ENCODE data around the gene CTAGE1. TPM values are rescaled to one million over a fixed set of nuclear protein-coding genes. Genes with fewer than 3 reads are reported as not detected.

The CTAGE1 gene
- total and polyA plus RNA-seq, 2 donors (not counting 1 experiment from before 2014, with no cell fraction given), result not detected

DNA sequence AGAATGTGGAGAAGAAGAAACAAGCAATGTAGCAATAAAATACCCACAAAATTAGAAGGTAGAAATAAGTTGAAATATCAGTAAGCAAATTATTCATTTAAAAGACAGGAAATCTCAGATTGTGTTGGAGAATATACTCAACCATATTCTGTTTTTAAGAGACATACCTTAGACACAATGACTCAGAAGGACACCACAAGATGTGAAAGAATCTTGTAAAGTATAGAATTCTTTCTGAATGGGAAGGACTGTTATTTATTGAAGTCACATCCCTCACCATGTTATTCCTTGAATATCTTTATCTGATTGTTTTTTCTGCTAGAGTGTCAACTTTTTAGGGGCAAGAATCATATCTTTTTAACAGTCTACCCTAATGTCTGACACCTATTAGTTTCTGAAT lies 50.4 kb downstream of the CTAGE1 start:
- TF ChIP-seq EZH2 (IDR thresholded peaks at IDR 0.05; ENCODE audit: borderline replicate concordance, insufficient read depth, low read depth, low read length, poor library complexity, severe bottlenecking), result no peak
- TF ChIP-seq, protein P1, sequence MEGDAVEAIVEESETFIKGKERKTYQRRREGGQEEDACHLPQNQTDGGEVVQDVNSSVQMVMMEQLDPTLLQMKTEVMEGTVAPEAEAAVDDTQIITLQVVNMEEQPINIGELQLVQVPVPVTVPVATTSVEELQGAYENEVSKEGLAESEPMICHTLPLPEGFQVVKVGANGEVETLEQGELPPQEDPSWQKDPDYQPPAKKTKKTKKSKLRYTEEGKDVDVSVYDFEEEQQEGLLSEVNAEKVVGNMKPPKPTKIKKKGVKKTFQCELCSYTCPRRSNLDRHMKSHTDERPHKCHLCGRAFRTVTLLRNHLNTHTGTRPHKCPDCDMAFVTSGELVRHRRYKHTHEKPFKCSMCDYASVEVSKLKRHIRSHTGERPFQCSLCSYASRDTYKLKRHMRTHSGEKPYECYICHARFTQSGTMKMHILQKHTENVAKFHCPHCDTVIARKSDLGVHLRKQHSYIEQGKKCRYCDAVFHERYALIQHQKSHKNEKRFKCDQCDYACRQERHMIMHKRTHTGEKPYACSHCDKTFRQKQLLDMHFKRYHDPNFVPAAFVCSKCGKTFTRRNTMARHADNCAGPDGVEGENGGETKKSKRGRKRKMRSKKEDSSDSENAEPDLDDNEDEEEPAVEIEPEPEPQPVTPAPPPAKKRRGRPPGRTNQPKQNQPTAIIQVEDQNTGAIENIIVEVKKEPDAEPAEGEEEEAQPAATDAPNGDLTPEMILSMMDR (IDR thresholded peaks at IDR 0.05), result no peak
- no peak overlapping the region for H3K27ac ChIP-seq (ENCODE audit: low read length in 2 of 2)
- Mint-ChIP-seq H3K27ac (no peak overlapping the region), H3K27me3 (no peaks in the 10 kb centered on the region), H3K4me3 (no peak overlapping the region), H3K9me3 (ENCODE audit: insufficient read depth) (no peaks in the 10 kb centered on the region), H3K4me1 (no peaks in the 10 kb centered on the region)
- H3K27me3 ChIP-seq (replicated peaks in 1 of 4; ENCODE audit: control extremely low read depth in 1 of 4, control insufficient read depth in 3 of 4, insufficient read depth in 4 of 4, low read length in 3 of 4), result no peaks in the 10 kb centered on the region
- H3K79me2 ChIP-seq (ENCODE audit: control insufficient read depth, insufficient read depth, low read length), result no peaks in the 10 kb centered on the region
- no peak for ATAC-seq (ENCODE audit: low read depth)
- no peak overlapping the region for H3K9ac ChIP-seq (ENCODE audit: low read length)
- POLR2A ChIA-PET, result no interaction called here
- no peak overlapping the region for H3K4me3 ChIP-seq (ENCODE audit: control extremely low read depth in 1 of 5, extremely low read depth in 1 of 5, insufficient read depth in 1 of 5, low read depth in 2 of 5, low read length in 4 of 5)
- H4K20me1 ChIP-seq (ENCODE audit: control insufficient read depth, insufficient read depth, low read length, poor library complexity, severe bottlenecking), result no peaks in the 10 kb centered on the region
- no peaks in the 10 kb centered on the region for H3K4me1 ChIP-seq (ENCODE audit: control insufficient read depth in 2 of 2, insufficient read depth in 2 of 2, low read length in 2 of 2)
- H3K9me3 ChIP-seq (ENCODE audit: control extremely low read depth in 1 of 3, control insufficient read depth in 2 of 3, insufficient read depth in 1 of 3, low read length in 2 of 3), result no peaks in the 10 kb centered on the region
- no peak for DNase-seq
- no peak overlapping the region for H3K4me2 ChIP-seq (replicated peaks; ENCODE audit: low read depth, low read length, poor library complexity, severe bottlenecking)
- no peak overlapping the region for H2AFZ ChIP-seq (ENCODE audit: insufficient read depth, low read depth, low read length, poor library complexity, severe bottlenecking)
- CTCF ChIA-PET, result no interaction called here
- intact Hi-C loops (cut with micrococcal nuclease), result no loop called here
- no peaks in the 10 kb centered on the region for H3K36me3 ChIP-seq (replicated peaks in 1 of 2; ENCODE audit: control extremely low read depth in 1 of 2, control insufficient read depth in 1 of 2, extremely low read depth in 1 of 2, insufficient read depth in 2 of 2, low read length in 1 of 2)

DNA sequence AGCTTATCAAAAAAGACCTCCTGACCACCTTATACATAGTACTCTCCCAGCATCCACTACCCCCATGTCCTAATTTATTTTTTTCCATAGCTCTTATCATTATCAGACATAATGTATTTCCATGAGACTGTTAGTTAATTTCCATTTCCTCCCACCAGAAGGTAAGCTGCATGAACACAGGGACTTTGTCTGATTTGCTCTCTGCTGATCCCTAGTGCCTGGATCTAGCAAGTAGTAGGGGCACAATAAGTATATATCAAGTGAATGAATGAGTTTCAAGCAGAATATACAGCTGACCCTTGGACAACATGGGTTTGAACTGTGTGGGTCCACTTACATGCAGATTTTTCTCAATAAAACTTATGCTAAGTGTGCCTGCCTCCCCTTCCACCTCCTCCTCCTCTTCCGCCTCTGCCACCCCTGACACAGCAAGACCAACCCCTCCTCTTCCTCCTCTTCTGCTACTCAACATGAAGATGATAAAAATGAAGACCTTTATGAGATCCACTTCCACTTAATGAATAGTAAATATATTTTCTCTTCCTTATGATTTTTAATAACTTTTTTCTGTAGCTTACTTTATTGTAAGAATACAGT lies 53.8 kb downstream of the CTAGE1 start:
- no peaks in the 10 kb centered on the region for H3K4me1 Mint-ChIP-seq
- ATAC-seq (ENCODE audit: low read depth) (no peak), DNase-seq (no peak)
- intact Hi-C loops (cut with micrococcal nuclease), result no loop called here
- POLR2A ChIA-PET, result no interaction called here
- Histone ChIP-seq H3K4me2 (replicated peaks; ENCODE audit: low read depth, low read length, poor library complexity, severe bottlenecking) (no peak overlapping the region), H3K27ac (ENCODE audit: low read length in 2 of 2) (no peak overlapping the region), H3K27me3 (replicated peaks in 1 of 4; ENCODE audit: control extremely low read depth in 1 of 4, control insufficient read depth in 3 of 4, insufficient read depth in 4 of 4, low read length in 3 of 4) (no peaks in the 10 kb centered on the region), H3K4me1 (ENCODE audit: control insufficient read depth in 2 of 2, insufficient read depth in 2 of 2, low read length in 2 of 2) (no peaks in the 10 kb centered on the region), H3K79me2 (ENCODE audit: control insufficient read depth, insufficient read depth, low read length) (no peaks in the 10 kb centered on the region), H2AFZ (ENCODE audit: insufficient read depth, low read depth, low read length, poor library complexity, severe bottlenecking) (no peak overlapping the region), H3K9ac (ENCODE audit: low read length) (no peak overlapping the region), H3K9me3 (ENCODE audit: control extremely low read depth in 1 of 3, control insufficient read depth in 2 of 3, insufficient read depth in 1 of 3, low read length in 2 of 3) (no peaks in the 10 kb centered on the region), H4K20me1 (ENCODE audit: control insufficient read depth, insufficient read depth, low read length, poor library complexity, severe bottlenecking) (no peaks in the 10 kb centered on the region), H3K4me3 (ENCODE audit: control extremely low read depth in 1 of 5, extremely low read depth in 1 of 5, insufficient read depth in 1 of 5, low read depth in 2 of 5, low read length in 4 of 5) (no peak overlapping the region), H3K36me3 (replicated peaks in 1 of 2; ENCODE audit: control extremely low read depth in 1 of 2, control insufficient read depth in 1 of 2, extremely low read depth in 1 of 2, insufficient read depth in 2 of 2, low read length in 1 of 2) (no peaks in the 10 kb centered on the region)
- no CpG with 5 or more reads among the region's 1 CpG for WGBS (ENCODE audit: insufficient coverage)
- H3K27me3 Mint-ChIP-seq, result no peaks in the 10 kb centered on the region
- no peak overlapping the region for H3K4me3 Mint-ChIP-seq
- H3K9me3 Mint-ChIP-seq (ENCODE audit: insufficient read depth), result no peaks in the 10 kb centered on the region
- no peak for TF ChIP-seq EZH2 (IDR thresholded peaks at IDR 0.05; ENCODE audit: borderline replicate concordance, insufficient read depth, low read depth, low read length, poor library complexity, severe bottlenecking)
- TF ChIP-seq, protein P1 (IDR thresholded peaks at IDR 0.05), result no peak
- H3K27ac Mint-ChIP-seq, result no peak overlapping the region
- CTCF ChIA-PET, result no interaction called here

Other genes starting within 250 kb of the CTAGE1 start
- gene GATA6, start 248.3 kb downstream of the CTAGE1 start, total RNA-seq, result not detected in 2 replicates
- not detected in 2 replicates for gene GATA6, start 248.3 kb downstream of the CTAGE1 start, polyA plus RNA-seq